Measurements from ENCODE around the gene OPCML.

- no peak for TF ChIP-seq CTCF (conservative IDR thresholded peaks at IDR 0.05; ENCODE audit: low read depth, low read length)
- no peak for TF ChIP-seq EZH2 (IDR thresholded peaks at IDR 0.05; ENCODE audit: borderline replicate concordance, low read depth, low read length, poor library complexity, severe bottlenecking)
These were observed 466.3 kb downstream of the OPCML start for GRCh38 chr11:133065847-133066485.

All from A673 (cell line).